Subcutaneous abdominal adipose tissue (tissue), 5 donors: ENCODE data around the gene SPPL3.
"Not testable (repeated sequence)": the region's sequence is repeated elsewhere in the genome, so short reads cannot be mapped to it uniquely, and the experiment has no call there.

Experiments used
- H3K27ac ChIP-seq: one replicate; pipeline ENCODE4 v1.7.0; 2013; ENCODE audit warnings: low read depth, mild to moderate bottlenecking, inconsistent platforms, low read length, moderate library complexity
- H3K27me3 ChIP-seq, 5 donors: one replicate each; pipeline ENCODE4 v1.7.0; 2013; ENCODE audit warnings: low read length in 5 of 5, inconsistent platforms in 1 of 5; ENCODE audit not compliant: control insufficient read depth in 5 of 5, insufficient read depth in 4 of 5
- H3K36me3 ChIP-seq, 5 donors: one replicate each; pipeline ENCODE4 v1.7.0; 2013; ENCODE audit warnings: low read length in 5 of 5; ENCODE audit not compliant: control insufficient read depth in 5 of 5, insufficient read depth in 5 of 5
- H3K4me1 ChIP-seq, 5 donors: one replicate each; pipeline ENCODE4 v1.7.0; 2013; ENCODE audit warnings: low read length in 5 of 5, mild to moderate bottlenecking in 3 of 5, moderate library complexity in 1 of 5; ENCODE audit not compliant: control insufficient read depth in 5 of 5, insufficient read depth in 5 of 5
- H3K4me3 ChIP-seq, 5 donors: one replicate each; pipeline ENCODE4 v1.7.0; 2013; ENCODE audit warnings: low read length in 5 of 5, low read depth in 1 of 5
- H3K9ac ChIP-seq, 5 donors: one replicate each; pipeline ENCODE4 v1.7.0; 2013; ENCODE audit warnings: low read length in 5 of 5, mild to moderate bottlenecking in 4 of 5, moderate library complexity in 3 of 5
- H3K9me3 ChIP-seq, 5 donors: one replicate each; pipeline ENCODE4 v1.7.0; 2013; ENCODE audit warnings: low read length in 5 of 5; ENCODE audit not compliant: control insufficient read depth in 5 of 5
- donor health status: healthy.
- donor health status: healthy.
- donor health status: healthy.
- donor health status: healthy.
- donor health status: healthy.

Gene SPPL3

GRCh38 chr12:120797677-120798642 lies 106.2 kb downstream of the SPPL3 start:
- no peak overlapping the region for H3K4me3 ChIP-seq
- H3K9ac ChIP-seq = no peak overlapping the region
- H3K9me3 ChIP-seq = peaks cover 2 to 13% (median 9%) of the 10 kb centered on the region in 5 donors
- no peaks in the 10 kb centered on the region for H3K27me3 ChIP-seq
- H3K4me1 ChIP-seq = no peaks in the 10 kb centered on the region
- no peaks in the 10 kb centered on the region for H3K36me3 ChIP-seq
- no peak overlapping the region for H3K27ac ChIP-seq

- peaks cover 0 to 4% (median 0%) of the 10 kb centered on the region in 5 donors for H3K4me1 ChIP-seq
- peaks cover 0 to 3% (median 0%) of the 10 kb centered on the region in 5 donors for H3K36me3 ChIP-seq
- H3K9me3 ChIP-seq = peaks cover 2 to 13% (median 9%) of the 10 kb centered on the region in 5 donors
- H3K27me3 ChIP-seq = no peaks in the 10 kb centered on the region
- H3K27ac ChIP-seq = no peak overlapping the region
- H3K9ac ChIP-seq = no peak overlapping the region
- H3K4me3 ChIP-seq = no peak overlapping the region
Observed at GRCh38 chr12:120795441-120796178, 108.5 kb downstream of the SPPL3 start.

- Histone ChIP-seq H3K27me3 (no peaks in the 10 kb centered on the region), H3K4me1 (peaks cover 0 to 4% (median 0%) of the 10 kb centered on the region in 5 donors), H3K27ac (no peak overlapping the region), H3K9me3 (peaks cover 2 to 13% (median 9%) of the 10 kb centered on the region in 5 donors), H3K4me3 (no peak overlapping the region), H3K9ac (no peak overlapping the region), H3K36me3 (peaks cover 0 to 6% (median 0%) of the 10 kb centered on the region in 5 donors)
Observed at GRCh38 chr12:120793357-120793756, 110.8 kb downstream of the SPPL3 start.

DNA sequence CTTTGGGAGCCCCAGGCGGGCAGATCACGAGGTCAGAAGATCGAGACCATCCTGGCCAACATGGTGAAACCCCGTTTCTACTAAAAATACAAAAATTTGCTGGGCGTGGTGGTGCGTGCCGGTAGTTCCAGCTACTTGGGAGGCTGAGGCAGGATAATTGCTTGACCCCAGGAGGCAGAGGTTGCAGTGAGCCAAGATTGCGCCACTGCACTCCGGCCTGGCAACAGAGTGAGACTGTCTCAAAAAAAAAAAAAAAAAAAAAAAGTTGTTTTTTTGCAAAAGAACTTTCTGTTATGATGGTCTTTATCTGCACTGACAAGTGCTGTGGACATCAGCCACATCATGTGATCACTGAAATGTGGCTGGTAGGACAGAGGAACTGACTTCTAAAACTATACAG lies 111.7 kb downstream of the SPPL3 start:
- H3K4me3 ChIP-seq, H3K27ac ChIP-seq, H3K9ac ChIP-seq, H3K4me1 ChIP-seq, H3K36me3 ChIP-seq, H3K27me3 ChIP-seq: not testable (repeated sequence)
- peaks cover 2 to 13% (median 9%) of the 10 kb centered on the region in 5 donors for H3K9me3 ChIP-seq

GRCh38 chr12:120791669-120792176 lies 112.4 kb downstream of the SPPL3 start:
- no peak overlapping the region for H3K9ac ChIP-seq
- peaks cover 0 to 4% (median 0%) of the 10 kb centered on the region in 5 donors for H3K4me1 ChIP-seq
- H3K27ac ChIP-seq = no peak overlapping the region
- no peaks in the 10 kb centered on the region for H3K27me3 ChIP-seq
- H3K36me3 ChIP-seq = peaks cover 0 to 6% (median 3%) of the 10 kb centered on the region in 5 donors
- peaks cover 2 to 13% (median 9%) of the 10 kb centered on the region in 5 donors for H3K9me3 ChIP-seq
- H3K4me3 ChIP-seq = no peak overlapping the region

- peaks cover 0 to 2% (median 0%) of the 10 kb centered on the region in 5 donors for H3K9me3 ChIP-seq
- no peaks in the 10 kb centered on the region for H3K27me3 ChIP-seq
- no peak overlapping the region for H3K27ac ChIP-seq
- no peak overlapping the region for H3K9ac ChIP-seq
- peaks cover 0 to 4% (median 0%) of the 10 kb centered on the region in 5 donors for H3K4me1 ChIP-seq
- peaks cover 0 to 6% (median 3%) of the 10 kb centered on the region in 5 donors for H3K36me3 ChIP-seq
- H3K4me3 ChIP-seq = no peak overlapping the region
Observed at GRCh38 chr12:120790114-120790513, 114.0 kb downstream of the SPPL3 start.

- Histone ChIP-seq H3K4me3 (no peak overlapping the region), H3K9ac (no peak overlapping the region), H3K36me3 (peaks cover 5 to 20% (median 9%) of the 10 kb centered on the region in 5 donors), H3K9me3 (no peaks in the 10 kb centered on the region), H3K27me3 (no peaks in the 10 kb centered on the region), H3K4me1 (peaks cover 0 to 9% (median 4%) of the 10 kb centered on the region in 5 donors), H3K27ac (no peak overlapping the region)
Observed at GRCh38 chr12:120787889-120788288, 116.3 kb downstream of the SPPL3 start.

DNA sequence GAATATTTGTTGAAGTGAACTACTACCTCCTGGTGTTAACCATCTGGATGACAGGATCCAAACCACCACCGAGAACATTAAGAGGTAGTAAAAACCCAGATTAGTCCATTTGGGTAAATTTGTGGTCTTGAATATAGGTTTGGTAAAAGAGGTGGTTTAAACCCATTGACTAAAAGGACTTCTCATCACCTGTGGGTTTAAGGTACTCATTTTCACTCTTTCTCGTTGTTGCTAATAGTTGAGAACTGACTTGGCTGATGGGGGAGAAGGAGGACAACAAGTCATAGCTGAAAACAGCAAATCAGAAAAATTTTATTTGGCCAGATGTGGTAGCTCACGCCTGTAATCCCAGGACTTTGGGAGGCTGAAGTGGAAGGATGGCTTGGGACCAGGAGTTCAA lies 119.4 kb downstream of the SPPL3 start:
- no peak overlapping the region for H3K9ac ChIP-seq
- H3K4me1 ChIP-seq = peaks cover 0 to 16% (median 0%) of the 10 kb centered on the region in 5 donors
- no peaks in the 10 kb centered on the region for H3K9me3 ChIP-seq
- no peak overlapping the region for H3K4me3 ChIP-seq
- H3K27ac ChIP-seq = no peak overlapping the region
- H3K27me3 ChIP-seq = no peaks in the 10 kb centered on the region
- H3K36me3 ChIP-seq = peaks cover 15 to 30% (median 23%) of the 10 kb centered on the region in 5 donors

DNA sequence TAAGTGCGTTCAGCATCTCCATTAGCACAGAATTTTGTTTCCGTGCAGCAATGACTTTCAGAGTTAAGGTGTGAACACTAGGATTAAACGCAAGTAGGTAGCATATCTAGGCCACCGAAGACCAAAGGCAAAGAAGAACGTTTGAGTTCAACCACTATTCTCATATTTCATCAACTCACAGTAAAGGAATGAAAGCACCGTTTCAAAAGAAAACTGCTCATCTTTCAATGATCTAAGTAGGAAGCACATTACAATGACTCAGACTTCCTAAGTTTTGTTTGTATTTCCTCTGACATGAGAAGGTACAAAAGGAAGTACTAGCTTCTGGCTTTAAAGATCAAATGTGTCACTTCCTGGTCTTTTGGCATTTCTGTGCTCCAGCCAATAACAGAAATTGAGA lies 121.0 kb downstream of the SPPL3 start:
- H3K9me3 ChIP-seq = no peaks in the 10 kb centered on the region
- peaks cover 19 to 34% (median 26%) of the 10 kb centered on the region in 5 donors for H3K36me3 ChIP-seq
- H3K9ac ChIP-seq = no peak overlapping the region
- H3K27ac ChIP-seq = peak overlapping the region; percentile 61
- no peaks in the 10 kb centered on the region for H3K27me3 ChIP-seq
- H3K4me1 ChIP-seq = peaks cover 0 to 16% (median 0%) of the 10 kb centered on the region in 5 donors
- H3K4me3 ChIP-seq = no peak overlapping the region
